T47D (cell line): ENCODE data around the gene ANKMY2.
A peak's percentile ranks its signal among the peaks of the same experiment; 100 is the strongest.

Experiments
- DNase-seq, 2 experiments: peaks; one replicate each; pipeline versions ENCODE4 v3.0.0 to v3.0.0-alpha.2; 2011 to 2012; ENCODE audit warnings: low read depth in 1 of 2, low spot score in 1 of 2
- JUND ChIP-seq: IDR thresholded peaks from 2 replicates; pipeline ENCODE4 v1.6.1; 2012; ENCODE audit warnings: low read depth
- in situ Hi-C: cut with HindIII; loops from 2 replicates; pipeline ENCODE4 v1.10.0; 2016; ENCODE audit warnings: low sequenced_read_pairs, low pct_unique_long_range_greater_than_20kb

ANKMY2 gene

GRCh38 chr7:16652240-16652583 lies 6.7 kb upstream of the ANKMY2 start:
- no peak for DNase-seq
- in situ Hi-C loops, result no loop called here
- no peak for TF ChIP-seq JUND

- in situ Hi-C loops, result no loop called here
Observed at GRCh38 chr7:16651396-16652239, 6.1 kb upstream of the ANKMY2 start.

GRCh38 chr7:16650266-16650665 lies 4.7 kb upstream of the ANKMY2 start:
- no peak for DNase-seq
- TF ChIP-seq JUND, result no peak
- in situ Hi-C loops, result no loop called here

More at GRCh38 chr7:16651396-16652239, 6.1 kb upstream of the ANKMY2 start:
- no peak for DNase-seq
- no peak for TF ChIP-seq JUND

- in situ Hi-C loops, result no loop called here
- no peak for DNase-seq
- TF ChIP-seq JUND, result no peak
Observed at GRCh38 chr7:16649196-16649595, 3.6 kb upstream of the ANKMY2 start.

GRCh38 chr7:16648551-16648950 lies 3.0 kb upstream of the ANKMY2 start:
- no peak for TF ChIP-seq JUND
- DNase-seq, result no peak
- in situ Hi-C loops, result no loop called here

GRCh38 chr7:16647435-16647960 lies 1.9 kb upstream of the ANKMY2 start:
- DNase-seq, result no peak
- in situ Hi-C loops, result no loop called here
- no peak for TF ChIP-seq JUND

- in situ Hi-C loops, result no loop called here
- no peak for TF ChIP-seq JUND
- DNase-seq, result peak; percentile 23 to 35
Observed at GRCh38 chr7:16646472-16647072, 1.0 kb upstream of the ANKMY2 start.

GRCh38 chr7:16644636-16645592 lies 640 bp downstream of the ANKMY2 start:
- in situ Hi-C loops, result no loop called here
- no peak for TF ChIP-seq JUND
- peak; percentile 36 to 46 for DNase-seq

- TF ChIP-seq JUND, result no peak
- in situ Hi-C loops, result no loop called here
- DNase-seq, result no peak
Observed at GRCh38 chr7:16644157-16644556, 1.4 kb downstream of the ANKMY2 start.

GRCh38 chr7:16638282-16639280 lies 7.0 kb downstream of the ANKMY2 start:
- in situ Hi-C loops, result no loop called here
- TF ChIP-seq JUND, result no peak
- no peak for DNase-seq

GRCh38 chr7:16637379-16637778 lies 8.2 kb downstream of the ANKMY2 start:
- TF ChIP-seq JUND, result no peak
- in situ Hi-C loops, result no loop called here
- no peak for DNase-seq
